ENCODE data around the gene DNM3.

The DNM3 gene

DNA sequence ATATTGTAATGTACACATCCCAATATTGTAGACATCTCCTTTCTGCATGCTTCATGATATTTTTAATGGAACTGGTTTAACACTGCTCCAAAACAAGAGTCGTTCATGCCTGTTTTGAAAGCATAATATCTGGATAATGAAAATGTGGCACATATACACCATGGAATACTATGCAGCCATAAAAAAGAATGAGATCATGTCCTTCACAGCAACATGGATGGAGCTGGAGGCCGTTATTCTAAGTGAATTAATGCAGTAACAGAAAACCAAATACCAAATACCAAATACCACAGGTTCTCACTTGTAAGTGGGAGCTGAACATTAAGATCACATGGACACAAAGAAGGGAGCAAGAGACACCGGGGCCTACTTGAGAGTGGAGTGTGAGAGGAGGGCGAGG is 487.0 kb downstream of the DNM3 start:
- DNase-seq (ENCODE audit: low spot score), result no peak

- no peak for DNase-seq (ENCODE audit: low spot score)
These were observed 490.9 kb downstream of the DNM3 start for GRCh38 chr1:172332230-172332629.

GRCh38 chr1:172335377-172335776 is 494.1 kb downstream of the DNM3 start:
- no peak for DNase-seq (ENCODE audit: low spot score)

- no peak for DNase-seq (ENCODE audit: low spot score)
These were observed 497.0 kb downstream of the DNM3 start for GRCh38 chr1:172338295-172338735.

- DNase-seq (ENCODE audit: low spot score), result no peak
These were observed 498.5 kb downstream of the DNM3 start for GRCh38 chr1:172339842-172340241.

- no peak for DNase-seq (ENCODE audit: low spot score)
These were observed 499.2 kb downstream of the DNM3 start for GRCh38 chr1:172340520-172340919.

GRCh38 chr1:172341697-172342096 is 500.4 kb downstream of the DNM3 start:
- no peak for DNase-seq (ENCODE audit: low spot score)

GRCh38 chr1:172342584-172343239 is 501.4 kb downstream of the DNM3 start:
- DNase-seq (ENCODE audit: low spot score), result no peak

- DNase-seq (ENCODE audit: low spot score), result no peak
These were observed 502.2 kb downstream of the DNM3 start for GRCh38 chr1:172343240-172344160.

DNA sequence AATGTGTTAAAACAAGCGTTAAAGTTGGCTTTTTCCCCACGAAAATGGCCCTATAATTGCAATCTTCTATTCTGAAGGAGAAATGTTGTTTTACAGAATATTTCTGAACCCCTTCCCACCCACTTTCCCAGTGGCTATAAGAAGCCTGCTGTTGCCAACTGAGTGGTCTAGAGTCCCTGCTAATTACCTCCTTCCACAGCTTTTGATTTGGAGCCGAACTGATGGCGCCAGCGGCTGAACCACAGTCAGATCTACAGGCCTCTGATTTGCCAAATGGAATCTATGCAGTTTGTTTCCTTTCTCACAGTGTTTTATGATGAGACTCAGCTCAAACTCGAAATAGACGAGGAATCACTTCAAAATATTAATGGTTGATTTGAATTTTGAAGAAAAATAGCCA is 503.1 kb downstream of the DNM3 start:
- DNase-seq (ENCODE audit: low spot score), result no peak

GRCh38 chr1:172345077-172345476 is 503.8 kb downstream of the DNM3 start:
- DNase-seq (ENCODE audit: low spot score), result no peak

GRCh38 chr1:172347416-172347815 is 506.1 kb downstream of the DNM3 start:
- no peak for DNase-seq (ENCODE audit: low spot score)

GRCh38 chr1:172350856-172351255 is 509.6 kb downstream of the DNM3 start:
- DNase-seq (ENCODE audit: low spot score), result no peak

DNA sequence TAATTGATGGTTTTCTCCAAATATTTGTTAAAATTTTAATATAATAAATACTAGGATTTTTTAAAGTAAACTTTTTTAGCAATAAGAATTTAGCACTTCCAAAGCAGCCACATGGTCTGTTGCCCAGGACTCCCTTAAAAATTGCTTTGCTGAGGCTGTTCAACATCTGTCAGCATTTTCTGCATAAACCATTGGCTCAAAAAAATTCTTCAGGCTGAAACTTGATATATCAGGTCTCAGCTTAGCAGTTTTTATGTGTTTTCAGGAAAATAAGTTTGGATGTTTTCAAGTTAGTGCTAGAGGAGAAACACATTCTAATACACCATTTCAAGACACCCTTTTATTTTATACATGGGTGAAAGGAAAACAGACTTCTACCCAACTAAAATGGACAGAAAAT is 510.0 kb downstream of the DNM3 start:
- DNase-seq (ENCODE audit: low spot score), result no peak

- no peak for DNase-seq (ENCODE audit: low spot score)
These were observed 510.5 kb downstream of the DNM3 start for GRCh38 chr1:172351754-172352161.

DNA sequence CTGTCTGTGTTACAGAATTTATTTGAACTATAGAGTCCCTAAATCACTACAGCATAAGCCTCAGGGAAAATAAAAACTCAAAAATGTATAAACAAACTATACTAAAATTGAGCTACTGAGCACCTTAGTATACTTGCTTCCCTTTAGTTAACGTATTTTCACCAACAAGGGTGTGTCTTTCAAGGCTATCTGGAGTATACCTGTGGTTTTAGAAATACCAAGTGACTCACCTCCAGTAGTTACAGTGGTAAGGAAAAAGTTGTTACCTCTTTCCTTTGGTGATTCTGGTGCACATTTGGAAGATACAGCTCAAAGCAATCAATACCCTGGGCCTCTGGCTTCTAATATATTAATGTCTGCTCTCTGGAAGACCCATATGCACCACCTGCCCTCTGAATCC is 511.1 kb downstream of the DNM3 start:
- peak; percentile 33 for DNase-seq (ENCODE audit: low spot score)

GRCh38 chr1:172354291-172355274 is 513.3 kb downstream of the DNM3 start:
- DNase-seq (ENCODE audit: low spot score), result no peak

- DNase-seq (ENCODE audit: low spot score), result no peak
These were observed 515.3 kb downstream of the DNM3 start for GRCh38 chr1:172356620-172357019.

- DNase-seq (ENCODE audit: low spot score), result no peak
These were observed 516.6 kb downstream of the DNM3 start for GRCh38 chr1:172357753-172358385.

DNA sequence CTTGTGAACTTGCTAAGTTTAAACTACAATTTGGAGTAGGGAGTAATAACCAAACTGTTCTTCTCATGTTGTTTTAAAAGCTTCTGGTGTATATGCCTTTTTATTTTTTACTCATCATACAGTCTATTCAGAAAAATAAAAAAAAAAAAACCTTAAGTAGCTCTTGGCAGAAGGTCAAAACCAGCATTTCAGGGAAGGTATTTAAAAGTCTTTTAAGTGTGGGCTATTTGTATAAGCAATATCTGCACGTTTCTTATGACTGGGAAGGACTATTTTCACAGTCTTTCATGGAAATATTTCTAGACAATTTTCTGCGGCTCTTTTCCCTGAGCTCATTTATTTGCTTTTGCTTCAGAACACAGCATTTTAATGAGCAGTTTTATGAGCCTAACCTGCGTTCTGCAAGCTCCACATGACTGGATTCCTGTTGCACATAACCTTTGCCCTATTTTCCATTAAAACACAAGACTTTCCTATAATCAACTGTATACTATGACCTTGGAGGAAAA is 518.2 kb downstream of the DNM3 start:
- no peak for DNase-seq (ENCODE audit: low spot score)

DNA sequence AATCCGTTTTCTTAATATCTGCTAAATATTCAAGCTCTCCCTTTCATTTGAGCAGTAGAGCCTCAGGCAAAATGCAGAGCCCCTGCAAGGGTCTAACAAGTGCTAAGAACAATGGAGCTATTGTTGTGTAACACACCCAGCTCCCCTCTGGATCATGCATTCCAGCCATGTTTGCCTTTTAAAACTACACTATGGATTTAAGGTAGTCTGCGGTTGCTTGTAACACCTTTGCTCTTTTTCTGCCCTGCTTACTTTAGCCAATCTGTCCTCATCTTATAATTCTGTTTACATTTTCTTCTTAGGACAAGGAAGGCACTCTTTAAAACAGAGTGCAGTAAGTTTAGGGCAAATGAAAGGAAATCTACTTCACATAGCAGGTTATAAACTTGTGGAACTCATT is 519.2 kb downstream of the DNM3 start:
- no peak for DNase-seq (ENCODE audit: low spot score)
